ENCODE results near the gene SRSF2.

The SRSF2 gene

DNA sequence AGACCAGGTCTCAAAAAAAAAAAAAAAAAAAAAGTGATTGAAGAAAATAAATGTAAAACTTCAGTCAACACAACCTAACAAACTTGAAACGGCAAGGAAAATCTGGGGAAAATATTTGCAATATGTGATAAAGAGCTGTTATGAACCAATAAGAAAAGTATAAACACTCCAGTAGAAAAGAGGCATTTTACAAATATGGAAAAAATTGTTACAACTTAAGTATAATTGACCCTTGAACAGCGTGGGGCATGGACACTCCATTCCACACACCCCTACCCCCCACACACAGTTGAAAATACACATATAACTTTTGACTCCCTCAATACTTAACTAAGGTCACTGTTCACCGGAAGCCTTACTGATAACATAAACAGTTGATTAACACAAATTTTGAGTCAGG is 21.4 kb upstream of the SRSF2 start:
- DNase-seq (ENCODE audit: low spot score): no peak
- POLR2A ChIA-PET (ENCODE audit: low non-redundant PET): no interaction called here
- TF ChIP-seq, protein P1, sequence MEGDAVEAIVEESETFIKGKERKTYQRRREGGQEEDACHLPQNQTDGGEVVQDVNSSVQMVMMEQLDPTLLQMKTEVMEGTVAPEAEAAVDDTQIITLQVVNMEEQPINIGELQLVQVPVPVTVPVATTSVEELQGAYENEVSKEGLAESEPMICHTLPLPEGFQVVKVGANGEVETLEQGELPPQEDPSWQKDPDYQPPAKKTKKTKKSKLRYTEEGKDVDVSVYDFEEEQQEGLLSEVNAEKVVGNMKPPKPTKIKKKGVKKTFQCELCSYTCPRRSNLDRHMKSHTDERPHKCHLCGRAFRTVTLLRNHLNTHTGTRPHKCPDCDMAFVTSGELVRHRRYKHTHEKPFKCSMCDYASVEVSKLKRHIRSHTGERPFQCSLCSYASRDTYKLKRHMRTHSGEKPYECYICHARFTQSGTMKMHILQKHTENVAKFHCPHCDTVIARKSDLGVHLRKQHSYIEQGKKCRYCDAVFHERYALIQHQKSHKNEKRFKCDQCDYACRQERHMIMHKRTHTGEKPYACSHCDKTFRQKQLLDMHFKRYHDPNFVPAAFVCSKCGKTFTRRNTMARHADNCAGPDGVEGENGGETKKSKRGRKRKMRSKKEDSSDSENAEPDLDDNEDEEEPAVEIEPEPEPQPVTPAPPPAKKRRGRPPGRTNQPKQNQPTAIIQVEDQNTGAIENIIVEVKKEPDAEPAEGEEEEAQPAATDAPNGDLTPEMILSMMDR (conservative IDR thresholded peaks at IDR 0.05; ENCODE audit: low read depth): no peak
- CTCF ChIA-PET: interaction anchor here (0.7 kb wide), 2 partner anchors 22 to 216 kb away, joined by 3 to 4 read pairs; no protein-coding TSS in a partner anchor
- H3K27ac ChIP-seq: no peak overlapping the region

DNA sequence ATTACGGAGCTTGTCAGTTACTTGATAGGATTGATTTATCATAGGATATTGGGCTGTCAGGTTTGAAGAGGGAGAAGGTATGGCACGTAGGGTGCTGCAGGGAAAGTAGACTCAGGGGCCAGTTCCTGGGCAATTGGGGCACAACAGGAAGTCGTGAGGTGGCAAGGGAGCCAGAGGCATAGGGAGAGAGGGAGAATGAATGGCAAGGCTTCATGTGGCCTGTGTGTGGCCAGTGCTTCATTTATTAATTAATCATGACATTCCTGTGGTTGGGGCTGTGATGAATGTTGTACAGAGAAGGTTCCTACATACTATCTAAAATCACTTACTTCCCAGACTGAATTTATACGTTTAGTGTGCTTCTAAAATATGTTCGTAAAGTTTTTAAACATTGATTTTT is 20.1 kb upstream of the SRSF2 start:
- no peak overlapping the region for H3K27ac ChIP-seq
- TF ChIP-seq, protein P1 (conservative IDR thresholded peaks at IDR 0.05; ENCODE audit: low read depth): no peak
- POLR2A ChIA-PET (ENCODE audit: low non-redundant PET): no interaction called here
- CTCF ChIA-PET: no interaction called here
- no peak for DNase-seq (ENCODE audit: low spot score)

DNA sequence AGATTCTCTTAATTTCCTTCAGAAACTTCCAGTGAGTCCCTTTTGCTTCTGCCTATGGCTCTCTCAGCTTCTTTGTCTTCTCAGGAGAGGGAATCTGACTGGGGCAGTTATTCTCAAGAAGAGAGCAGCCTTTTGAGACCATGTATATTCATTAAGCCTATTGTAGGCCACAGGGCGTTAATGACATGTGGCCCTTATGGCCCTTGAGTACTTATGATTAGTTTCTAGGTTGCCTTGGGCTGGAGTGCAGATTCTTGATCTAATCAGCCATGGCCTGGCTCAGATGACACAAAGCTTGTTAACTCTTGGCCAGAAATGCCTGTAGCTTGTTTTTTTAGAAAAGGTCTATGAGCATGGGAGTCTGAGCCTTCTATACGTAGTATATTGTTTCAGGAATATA is 18.2 kb upstream of the SRSF2 start:
- no peak for DNase-seq (ENCODE audit: low spot score)
- no peak overlapping the region for H3K27ac ChIP-seq
- CTCF ChIA-PET: no interaction called here
- TF ChIP-seq, protein P1 (conservative IDR thresholded peaks at IDR 0.05; ENCODE audit: low read depth): no peak
- POLR2A ChIA-PET (ENCODE audit: low non-redundant PET): no interaction called here

DNA sequence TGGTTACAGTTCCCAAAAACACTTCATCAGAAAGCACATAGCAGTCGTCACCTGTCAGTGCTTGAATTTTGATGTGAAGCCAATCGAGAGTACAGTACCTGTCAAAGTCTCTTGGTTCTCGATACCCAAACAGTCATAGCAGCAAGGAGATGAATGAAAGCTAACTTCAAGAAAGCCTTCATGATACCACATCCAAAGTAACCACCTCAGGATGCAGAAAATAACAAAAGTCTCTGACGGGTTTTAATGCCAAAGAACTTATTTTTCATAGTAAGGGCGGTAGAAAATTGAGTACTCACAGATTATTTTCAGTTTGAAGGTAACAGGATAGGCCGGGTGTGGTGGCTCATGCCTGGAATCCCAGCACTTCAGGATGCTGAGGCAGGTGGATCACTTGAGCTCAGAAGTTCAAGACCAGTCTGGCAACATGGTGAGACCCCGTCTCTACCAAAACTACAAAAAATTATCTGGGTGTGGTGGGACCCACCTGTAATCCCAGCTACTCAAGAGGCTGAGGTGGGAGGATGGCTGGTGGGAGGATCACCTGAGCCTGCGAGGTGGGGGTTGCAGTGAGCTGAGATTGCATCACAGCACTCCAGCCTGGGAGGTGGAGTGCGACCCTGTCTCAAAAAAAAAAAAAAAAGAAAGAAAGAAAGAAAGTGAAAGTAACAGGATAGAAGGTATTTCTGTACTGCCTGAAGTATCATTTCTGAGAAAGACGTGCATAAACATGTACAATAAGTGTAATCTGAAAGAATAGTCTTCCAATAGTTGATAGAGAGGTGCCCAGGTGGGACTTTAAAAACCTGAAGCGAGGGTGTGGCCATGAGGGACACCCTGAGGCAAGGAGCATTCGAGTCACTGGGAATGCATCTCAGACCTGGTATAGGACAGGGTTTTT is 16.2 kb upstream of the SRSF2 start:
- POLR2A ChIA-PET (ENCODE audit: low non-redundant PET): no interaction called here
- TF ChIP-seq, protein P1 (conservative IDR thresholded peaks at IDR 0.05; ENCODE audit: low read depth): no peak
- CTCF ChIA-PET: interaction anchor here (0.6 kb wide), 2 partner anchors 10 to 368 kb away, joined by 3 to 4 read pairs; no protein-coding TSS in a partner anchor
- peak overlapping the region; percentile 56 for H3K27ac ChIP-seq
- no peak for DNase-seq (ENCODE audit: low spot score)

DNA sequence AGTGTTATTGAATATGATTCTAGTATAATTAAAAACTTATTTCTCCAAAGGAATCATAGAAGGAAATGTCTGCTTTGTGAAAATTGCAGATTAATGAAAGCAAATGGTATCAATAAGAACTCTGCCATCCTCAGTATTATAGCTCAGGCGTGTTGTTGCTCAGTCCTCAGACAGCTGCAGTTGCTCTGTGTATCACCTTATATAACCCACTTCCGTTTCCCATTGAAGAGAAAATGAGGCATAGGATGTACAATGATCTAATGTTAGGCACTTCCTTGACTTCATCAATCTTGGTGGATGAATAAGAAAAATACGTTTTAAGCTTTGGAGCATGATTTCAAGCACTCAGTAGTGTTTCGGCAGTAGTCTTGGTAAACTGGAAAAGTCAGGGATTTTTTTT is 14.9 kb upstream of the SRSF2 start:
- no peak for DNase-seq (ENCODE audit: low spot score)
- TF ChIP-seq, protein P1 (conservative IDR thresholded peaks at IDR 0.05; ENCODE audit: low read depth): no peak
- CTCF ChIA-PET: no interaction called here
- POLR2A ChIA-PET (ENCODE audit: low non-redundant PET): no interaction called here
- no peak overlapping the region for H3K27ac ChIP-seq

DNA sequence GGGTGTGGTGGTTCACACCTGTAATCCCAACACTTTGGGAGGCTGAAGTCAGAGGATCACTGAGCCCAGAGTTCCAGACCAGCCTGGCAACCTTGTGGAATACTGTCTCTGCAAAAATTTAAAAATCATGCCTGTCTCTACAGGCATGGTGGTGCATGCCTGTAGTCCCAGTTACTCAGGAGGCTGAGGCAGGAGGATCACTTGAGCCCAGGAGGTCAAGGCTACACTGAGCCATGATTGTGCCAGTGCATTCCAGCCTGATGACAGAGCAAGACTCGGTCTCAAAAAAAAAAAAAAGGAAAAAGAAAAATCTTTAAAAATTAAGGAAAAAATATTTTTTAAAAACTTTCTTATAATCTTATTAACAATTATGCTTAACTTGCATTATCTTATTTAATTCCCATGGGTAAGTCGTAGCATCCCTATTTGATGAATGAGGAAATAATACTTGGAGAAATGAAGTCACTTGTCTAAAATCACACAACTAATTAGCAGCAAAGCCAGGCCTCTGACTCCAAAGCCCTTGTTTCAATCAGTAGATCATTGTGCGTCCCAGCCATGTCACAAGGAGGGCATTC is 14.4 kb upstream of the SRSF2 start:
- TF ChIP-seq, protein P1 (conservative IDR thresholded peaks at IDR 0.05; ENCODE audit: low read depth): no peak
- DNase-seq (ENCODE audit: low spot score): no peak
- POLR2A ChIA-PET (ENCODE audit: low non-redundant PET): no interaction called here
- CTCF ChIA-PET: no interaction called here
- H3K27ac ChIP-seq: no peak overlapping the region
